A549 (cell line): ENCODE data around the gene MVB12B.

Experiments used
- CTCF ChIP-seq: fragments of >200 bp; sonication (Bioruptor Twin); formaldehyde crosslinking; IDR thresholded peaks from 3 replicates; pipeline ENCODE4 v1.5.1; 2016
- POLR2A ChIP-seq: IDR thresholded peaks from 2 replicates; pipeline ENCODE4 v1.6.1; 2012; ENCODE audit warnings: mild to moderate bottlenecking, low read length
- POLR2AphosphoS2 ChIP-seq: conservative IDR thresholded peaks from 2 replicates; pipeline ENCODE4 v1.6.1; 2012; ENCODE audit warnings: low read length, improper control_type of control experiment, inconsistent platforms
- RAD21 ChIP-seq, 2 experiments: fragments of >200 bp in 1 of 2; sonication (Bioruptor Twin) in 1 of 2; formaldehyde crosslinking in 1 of 2; IDR thresholded peaks in 1 of 2; conservative IDR thresholded peaks in 1 of 2; 2 replicates in 1 of 2; 3 replicates in 1 of 2; pipeline ENCODE4 v1.6.1; 2012 to 2018; ENCODE audit warnings: inconsistent platforms in 1 of 2
- REST ChIP-seq: fragments of 200-600 bp; sonication (generic); IDR thresholded peaks from 2 replicates; pipeline ENCODE4 v1.6.1; 2016; ENCODE audit warnings: antibody characterized with exemption, mild to moderate bottlenecking, moderate library complexity
- USF2 ChIP-seq: fragments of 450-650 bp; IDR thresholded peaks from 2 replicates; pipeline ENCODE4 v1.6.1; 2014; ENCODE audit warnings: antibody characterized with exemption

- TF ChIP-seq POLR2A (no peak), CTCF (no peak), RAD21 (conservative IDR thresholded peaks at IDR 0.05 in 1 of 2, IDR thresholded peaks at IDR 0.05 in 1 of 2) (no peak), POLR2AphosphoS2 (no peak), USF2 (no peak), REST (no peak)
Observed at GRCh38 chr9:126413391-126414068, 86.9 kb downstream of the MVB12B start.
